H1 (cell line): ENCODE data around the gene MVP. TPM values are rescaled to one million over a fixed set of nuclear protein-coding genes. Genes with fewer than 3 reads are reported as not detected.

Experiments
- BRCA1 ChIP-seq: IDR thresholded peaks from 2 replicates; pipeline ENCODE4 v1.6.1; 2012; ENCODE audit warnings: low read depth, low read length, improper control_type of control experiment
- CBX5 ChIP-seq: fragments of 300-800, 300-1000 bp; sonication (generic); IDR thresholded peaks from 2 replicates; pipeline ENCODE4 v1.7.1; 2016; ENCODE audit warnings: antibody characterized with exemption, low read length, low read depth
- HDAC2 ChIP-seq, 2 experiments: fragments of 300-600 bp in 1 of 2; sonication (generic) in 1 of 2; IDR thresholded peaks; 2 replicates each; pipeline ENCODE4 v1.6.1; 2011 to 2012; ENCODE audit warnings: low read depth in 2 of 2, low read length in 2 of 2, mild to moderate bottlenecking in 2 of 2, moderate library complexity in 2 of 2, borderline replicate concordance in 1 of 2, inconsistent platforms in 1 of 2
- JUN ChIP-seq: IDR thresholded peaks from 2 replicates; pipeline ENCODE4 v1.6.1; 2011; ENCODE audit warnings: low read depth, mild to moderate bottlenecking, improper control_type of control experiment, low read length
- KDM1A ChIP-seq: fragments of 200-600, 300-600 bp; sonication (generic); IDR thresholded peaks from 2 replicates; pipeline ENCODE4 v1.7.1; 2016; ENCODE audit warnings: mild to moderate bottlenecking, low read length, borderline replicate concordance
- KDM5A ChIP-seq: fragments of 200-600 bp; IDR thresholded peaks from 2 replicates; pipeline ENCODE4 v1.7.1; 2012; ENCODE audit warnings: mild to moderate bottlenecking, low read length, inconsistent platforms, mixed read lengths
- RNF2 ChIP-seq: fragments of 200-900, 300-1000 bp; sonication (generic); IDR thresholded peaks from 2 replicates; pipeline ENCODE4 v1.7.1; 2016; ENCODE audit warnings: borderline replicate concordance, low read depth, mild to moderate bottlenecking, antibody characterized with exemption, low read length; ENCODE audit not compliant: poor library complexity, severe bottlenecking; ENCODE audit errors: missing control alignments
- SP2 ChIP-seq: IDR thresholded peaks from 2 replicates; pipeline ENCODE4 v1.6.1; 2012; ENCODE audit warnings: mild to moderate bottlenecking, low read length, inconsistent platforms
- TCF12 ChIP-seq: IDR thresholded peaks from 2 replicates; pipeline ENCODE4 v1.6.1; 2011; ENCODE audit warnings: low read depth, mild to moderate bottlenecking, low read length
- YY1 ChIP-seq: IDR thresholded peaks from 2 replicates; pipeline ENCODE4 v1.6.1; 2011; ENCODE audit warnings: low read depth, mild to moderate bottlenecking, low read length
- polyA plus RNA-seq, 7 experiments: library from polyadenylated mRNA; depleted of rRNA in 3 of 7; stranded (reverse) in 5 of 7; unstranded in 2 of 7; fragments of >200 nt in 5 of 7; fragments of 200-250 nt in 2 of 7; gene quantifications; 1 replicate in 5 of 7; 2 replicates in 1 of 7; 4 replicates in 1 of 7; pipeline versions ENCODE4 v1.2.1 to v1.2.3, GENCODE V29; 2011 to 2013; ENCODE audit warnings: missing spikeins in 2 of 7, mixed read lengths in 2 of 7
- total RNA-seq: library from RNA; stranded (reverse); fragmentation: NEBNext Ultra II Directional; extraction: Animal tissue kit (Norgen Biotek cat#: 25700); gene quantifications from 2 replicates; pipeline ENCODE4 v1.2.1, GENCODE V29; 2021

Gene MVP
- total and polyA plus RNA-seq, 2 of the 8 experiments (the other 6 are each of a cell fraction or from before 2014, with no cell fraction given) = 1.9 TPM

GRCh38 chr16:29862884-29863668, 42.8 kb downstream of the MVP start, which contains the start of gene CDIPT (continued):
- TF ChIP-seq CBX5 (no peak), TCF12 (peak; percentile 40; the same call in 1 of the 2 replicates), KDM1A (no peak), RNF2 (no peak), SP2 (peak; percentile 96), HDAC2 (IDR thresholded peaks at IDR 0.05; ENCODE audit: borderline replicate concordance in 1 of 2, low read depth in 2 of 2, low read length in 2 of 2) (no peak), YY1 (0 out of 2 replicates have a peak, but pooled peaks have one; percentile 21), KDM5A (no peak), JUN (no peak), BRCA1 (no peak)
